Muscle of arm (tissue), 12 donors: ENCODE results near the gene TMBIM1. TPM values are rescaled to one million over a fixed set of nuclear protein-coding genes. Genes with fewer than 3 reads are reported as not detected.

Source experiments
- DNase-seq: peaks from one replicate; pipeline ENCODE4 v3.0.0-alpha.2; 2013
- polyA plus RNA-seq, 12 donors: library from polyadenylated mRNA; unstranded; fragments of 120-200 nt; gene quantifications; one replicate each; pipeline ENCODE4 v1.2.1, GENCODE V29; 2013; ENCODE audit not compliant: insufficient read length in 12 of 12

The TMBIM1 gene
- polyA plus RNA-seq, 12 donors: 81.2 to 112 (median 93.7) TPM; not detected in 1

DNA sequence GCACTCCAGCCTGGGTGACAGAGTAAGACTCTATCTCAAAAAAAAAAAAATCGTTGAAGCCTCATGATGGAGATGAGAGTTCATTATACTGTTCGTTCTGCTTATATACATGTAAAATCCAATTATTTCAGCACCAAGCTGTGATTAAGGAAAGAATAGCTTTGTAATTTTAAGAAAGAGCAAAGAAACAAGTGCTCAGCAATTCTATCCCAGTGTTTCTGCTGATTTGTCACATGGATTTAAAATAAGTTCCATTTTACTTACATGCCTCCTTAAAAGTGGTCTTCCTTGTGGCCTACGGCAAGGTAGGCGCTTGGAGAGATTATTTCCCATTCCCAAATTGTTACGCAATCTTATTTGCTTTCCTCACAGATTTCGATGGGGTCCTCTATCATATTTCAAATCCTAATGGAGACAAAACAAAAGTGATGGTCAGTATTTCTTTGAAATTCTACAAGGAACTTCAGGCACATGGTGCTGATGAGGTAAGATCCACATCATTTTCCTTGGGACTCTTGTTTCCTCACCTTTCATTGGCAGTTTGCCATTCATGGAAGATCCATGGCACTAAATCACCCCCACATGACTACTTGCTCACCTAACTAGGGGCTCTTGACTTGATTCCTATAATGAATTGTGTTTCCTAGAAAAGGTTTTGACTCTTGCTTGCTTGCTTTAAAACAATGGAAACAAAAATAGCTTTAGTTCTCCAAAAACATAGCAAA, 63.8 kb downstream of the TMBIM1 start:
- DNase-seq: no peak

DNA sequence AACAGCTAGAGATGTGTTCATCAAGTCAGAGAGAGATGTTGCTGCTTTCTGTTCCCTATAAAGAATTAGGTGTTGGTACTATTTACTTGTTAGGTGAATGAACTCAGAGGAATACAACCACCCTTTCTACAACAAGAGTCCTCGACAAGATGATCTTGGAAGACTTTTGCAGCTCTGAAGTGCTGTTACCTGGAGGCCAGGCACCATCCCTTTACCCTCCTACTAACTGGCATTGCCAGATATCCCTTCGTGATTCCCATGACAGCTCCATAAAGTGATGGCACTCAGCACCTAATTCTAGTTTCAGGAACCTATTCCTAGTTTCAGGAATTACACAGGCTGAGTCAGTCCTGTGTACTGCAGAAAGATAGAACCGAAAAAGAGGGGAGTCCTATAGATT, 65.4 kb downstream of the TMBIM1 start:
- no peak for DNase-seq

Other genes starting within 250 kb of the TMBIM1 start
- under 1 TPM in 4 of 12 donors, not detected in 8; 0.08 to 0.68 (median 0.39) TPM for gene RUFY4, start 223.2 kb downstream of the TMBIM1 start, polyA plus RNA-seq
- gene CXCR2, start 166.5 kb downstream of the TMBIM1 start, polyA plus RNA-seq: 1 to 10 TPM in 2 of 12 donors, under 1 TPM in 8, not detected in 2; 0.20 to 1.4 (median 0.34) TPM
- gene CXCR1, start 125.5 kb downstream of the TMBIM1 start, polyA plus RNA-seq: under 1 TPM in 5 of 12 donors, not detected in 7; 0.07 to 0.36 (median 0.28) TPM
- gene ARPC2, start 75.3 kb downstream of the TMBIM1 start, polyA plus RNA-seq: 100 to 1,000 TPM in 11 of 12 donors, not detected in 1; 192 to 390 (median 260) TPM
- gene GPBAR1, start 31.5 kb downstream of the TMBIM1 start, polyA plus RNA-seq: 1 to 10 TPM in 10 of 12 donors, not detected in 2; 1.2 to 2.9 (median 1.8) TPM
- gene AAMP, start 22.4 kb downstream of the TMBIM1 start, polyA plus RNA-seq: 10 to 100 TPM in 11 of 12 donors, not detected in 1; 74.7 to 93.4 (median 82.9) TPM
- gene PNKD, start 22.0 kb downstream of the TMBIM1 start, polyA plus RNA-seq: 100 to 1,000 TPM in 1 of 12 donors, 10 to 100 TPM in 10, not detected in 1; 38.8 to 123 (median 42.4) TPM
- gene CATIP, start 64.4 kb upstream of the TMBIM1 start, polyA plus RNA-seq: under 1 TPM in 4 of 12 donors, not detected in 8; 0.09 to 0.16 (median 0.13) TPM
- 1 to 10 TPM in 2 of 12 donors, under 1 TPM in 8, not detected in 2; 0.22 to 3.0 (median 0.56) TPM for gene SLC11A1, start 89.8 kb upstream of the TMBIM1 start, polyA plus RNA-seq
- gene CTDSP1, start 107.4 kb upstream of the TMBIM1 start, polyA plus RNA-seq: 100 to 1,000 TPM in 2 of 12 donors, 10 to 100 TPM in 9, not detected in 1; 72.5 to 113 (median 85.2) TPM
- 10 to 100 TPM in 1 of 12 donors, under 1 TPM in 7, not detected in 4; 0.06 to 38.2 (median 0.25) TPM for gene VIL1, start 126.6 kb upstream of the TMBIM1 start, polyA plus RNA-seq